Pulmonary artery endothelial cell (primary cell): ENCODE data around the gene PNPLA6. TPM values are rescaled to one million over a fixed set of nuclear protein-coding genes. Genes with fewer than 3 reads are reported as not detected.
A peak's percentile ranks its signal among the peaks of the same experiment; 100 is the strongest.
"Not testable (repeated sequence)": the region's sequence is repeated elsewhere in the genome, so short reads cannot be mapped to it uniquely, and the experiment has no call there.

Experiments used
- DNase-seq: peaks from one replicate; pipeline ENCODE4 v3.0.0-alpha.2; 2011; ENCODE audit warnings: low read depth, low spot score
- total RNA-seq: library from RNA; depleted of rRNA; stranded (reverse); fragments of >200 nt; gene quantifications from 2 replicates; pipeline ENCODE4 v1.2.3, GENCODE V29; 2014

PNPLA6 gene
- total RNA-seq, 1 donor from 2014 or later: 82.8 TPM

- DNase-seq: no peak
Observed at GRCh38 chr19:7529610-7530490, 5.7 kb upstream of the PNPLA6 start.

- no peak for DNase-seq
Observed at GRCh38 chr19:7533281-7533885, 2.1 kb upstream of the PNPLA6 start.

- DNase-seq: peak; percentile 58
Observed at GRCh38 chr19:7533925-7534480, 1.5 kb upstream of the PNPLA6 start.

DNA sequence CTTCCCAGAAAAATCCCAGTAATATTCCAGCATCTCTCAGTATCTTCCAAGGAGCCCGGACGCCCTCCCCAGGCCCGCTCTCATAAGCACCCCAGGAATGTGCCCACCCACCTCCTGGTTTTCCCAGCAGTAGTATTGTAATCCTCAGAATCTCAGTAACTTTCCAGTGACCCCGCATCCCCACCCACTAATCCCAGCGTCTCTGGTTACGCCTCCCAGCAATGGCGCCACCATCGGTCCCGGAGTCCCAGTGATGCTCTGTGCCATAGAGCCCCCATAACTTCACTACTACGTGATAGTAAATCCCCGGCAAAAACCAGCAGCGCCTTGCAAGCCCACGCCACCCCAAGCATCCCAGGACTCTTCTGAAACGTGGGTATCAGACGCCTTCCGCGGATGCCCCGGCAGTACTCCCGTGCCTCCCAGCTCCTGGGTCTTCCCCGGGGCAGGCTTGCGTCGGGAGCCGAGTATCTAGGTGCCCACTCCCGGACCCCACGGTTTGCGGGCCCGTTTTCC lies 928 bp upstream of the PNPLA6 start:
- DNase-seq: peak; percentile 73

DNA sequence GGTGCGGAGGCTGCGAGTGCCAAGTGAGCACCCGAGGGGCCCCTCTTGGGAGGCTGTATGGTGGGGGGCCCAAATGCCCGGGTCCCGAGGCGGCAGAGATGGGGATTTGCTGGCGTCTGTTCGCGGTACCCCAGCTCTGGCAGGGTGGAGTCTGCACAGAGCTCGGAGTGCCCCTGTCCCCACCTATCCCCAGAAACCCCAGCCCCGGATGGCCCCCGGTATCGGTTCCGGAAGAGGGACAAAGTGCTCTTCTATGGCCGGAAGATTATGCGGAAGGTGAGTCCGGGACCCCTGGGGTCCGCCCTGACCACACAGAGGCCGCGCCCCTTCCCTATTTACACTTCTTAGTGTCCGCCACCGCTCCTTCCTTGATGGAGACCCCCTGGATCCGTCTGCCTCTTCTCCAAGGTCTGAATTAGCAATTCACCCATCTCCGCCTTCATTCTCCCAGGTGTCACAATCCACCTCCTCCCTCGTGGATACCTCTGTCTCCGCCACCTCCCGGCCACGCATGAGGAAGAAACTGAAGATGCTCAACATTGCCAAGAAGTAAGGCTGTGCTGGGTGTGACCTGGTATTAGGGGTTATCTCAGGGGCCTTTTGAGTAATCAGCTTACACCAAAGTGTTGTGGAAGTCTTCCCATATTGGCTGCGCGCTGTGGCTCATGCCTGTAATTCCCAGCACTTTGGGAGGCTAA lies 630 bp downstream of the PNPLA6 start:
- DNase-seq: no peak

DNA sequence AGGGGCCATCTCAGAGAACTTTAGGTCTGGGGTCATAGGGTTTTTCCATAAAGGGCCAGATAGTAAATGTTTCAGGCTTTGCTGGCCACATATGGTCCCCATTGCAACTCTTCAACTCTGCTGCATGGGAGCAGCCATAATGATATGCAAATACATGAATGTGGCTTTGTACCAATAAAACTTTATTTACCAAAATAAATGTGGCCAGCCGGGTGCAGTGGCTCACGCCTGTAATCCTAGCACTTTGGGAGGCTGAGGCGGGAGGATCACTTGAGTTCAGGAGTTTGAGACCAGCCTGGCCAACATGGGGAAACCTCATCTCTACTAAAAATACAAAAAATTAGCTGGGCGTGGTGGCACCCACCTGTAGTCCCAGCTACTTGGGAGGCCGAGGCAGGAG lies 3.5 kb downstream of the PNPLA6 start:
- DNase-seq: not testable (repeated sequence)

GRCh38 chr19:7539827-7540425 lies 4.4 kb downstream of the PNPLA6 start:
- no peak for DNase-seq

DNA sequence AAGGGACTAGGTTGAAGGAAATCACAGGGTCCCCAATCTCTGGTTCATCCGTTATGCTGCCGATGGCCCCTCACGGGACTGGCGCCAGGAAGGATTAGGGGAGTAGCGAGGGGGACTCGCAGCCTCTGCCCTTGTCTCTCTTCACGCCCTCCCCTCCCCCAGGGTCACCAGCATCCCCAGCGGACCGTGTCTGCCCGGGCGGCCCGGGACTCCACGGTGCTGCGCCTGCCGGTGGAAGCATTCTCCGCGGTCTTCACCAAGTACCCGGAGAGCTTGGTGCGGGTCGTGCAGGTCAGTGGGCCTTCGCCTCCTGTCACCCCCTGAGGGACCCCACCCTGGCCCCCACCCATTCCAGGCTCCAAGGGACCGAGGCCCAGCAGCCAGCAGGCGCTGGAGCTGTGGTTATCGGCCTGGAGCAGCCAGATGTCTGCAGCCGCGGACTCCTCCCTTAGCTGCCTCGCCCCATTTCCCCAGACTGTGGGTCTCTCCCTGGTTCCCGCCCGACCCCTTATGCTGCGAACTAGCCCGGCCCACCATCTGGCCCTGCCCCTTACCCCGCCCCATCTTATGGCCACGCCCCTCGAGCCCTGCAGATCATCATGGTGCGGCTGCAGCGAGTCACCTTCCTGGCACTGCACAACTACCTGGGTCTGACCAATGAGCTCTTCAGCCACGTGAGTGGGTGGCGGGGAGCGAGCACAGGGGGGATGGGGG lies 5.4 kb downstream of the PNPLA6 start:
- DNase-seq: no peak

GRCh38 chr19:7541475-7541824 lies 5.9 kb downstream of the PNPLA6 start:
- DNase-seq: no peak

DNA sequence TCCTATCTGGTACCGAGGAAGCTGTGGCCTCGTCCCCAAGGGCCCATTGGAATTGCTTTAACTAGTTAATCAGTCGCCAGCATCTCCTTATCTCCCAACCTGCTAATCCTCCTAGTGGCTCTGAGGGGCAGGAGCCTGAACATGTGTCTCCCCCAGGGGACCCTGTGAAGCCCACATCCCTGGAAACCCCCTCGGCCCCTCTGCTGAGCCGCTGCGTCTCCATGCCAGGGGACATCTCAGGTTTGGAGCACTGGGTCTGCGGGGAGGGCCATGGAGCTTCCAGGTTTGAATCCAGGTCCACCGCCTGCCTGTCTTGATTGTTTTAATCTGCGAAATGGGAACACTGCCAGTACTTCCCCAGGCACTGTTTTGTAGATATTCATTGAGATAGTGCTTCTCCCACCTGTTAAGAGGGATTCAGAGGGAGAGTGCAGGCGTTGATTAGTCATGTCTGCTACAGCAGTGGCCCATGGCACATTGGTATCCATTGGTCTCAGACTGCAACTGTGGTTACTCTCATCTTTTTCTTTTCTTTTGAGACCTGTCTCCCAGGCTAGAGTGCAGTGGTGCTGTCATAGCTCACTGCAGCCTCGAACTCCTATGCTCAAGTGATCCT lies 6.4 kb downstream of the PNPLA6 start:
- DNase-seq: no peak

DNA sequence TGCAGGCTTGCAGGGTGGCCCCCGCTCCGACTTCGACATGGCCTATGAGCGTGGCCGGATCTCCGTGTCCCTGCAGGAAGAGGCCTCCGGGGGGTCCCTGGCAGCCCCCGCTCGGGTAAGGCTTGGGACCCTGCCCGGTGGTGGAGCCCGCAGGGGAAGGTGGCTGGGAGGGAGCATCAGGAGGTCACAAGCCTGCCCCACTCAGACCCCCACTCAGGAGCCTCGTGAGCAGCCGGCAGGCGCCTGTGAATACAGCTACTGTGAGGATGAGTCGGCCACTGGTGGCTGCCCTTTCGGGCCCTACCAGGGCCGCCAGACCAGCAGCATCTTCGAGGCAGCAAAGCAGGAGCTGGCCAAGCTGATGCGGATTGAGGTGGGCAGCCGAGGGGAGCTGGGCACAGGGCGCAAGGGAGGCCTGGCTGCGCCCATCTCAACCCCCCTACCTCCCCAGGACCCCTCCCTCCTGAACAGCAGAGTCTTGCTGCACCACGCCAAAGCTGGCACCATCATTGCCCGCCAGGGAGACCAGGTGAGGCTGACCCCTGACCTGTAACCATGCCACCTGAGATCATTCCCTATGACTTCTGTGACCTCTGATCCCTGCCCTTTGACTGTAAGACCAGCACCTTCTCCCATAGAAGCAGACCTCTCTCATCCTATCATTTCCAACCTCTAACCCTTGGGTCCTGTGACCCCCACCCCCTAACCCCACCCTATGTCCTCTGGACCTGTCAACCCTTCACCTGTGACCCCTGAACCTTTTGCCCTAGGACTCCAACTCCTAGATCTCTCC lies 7.2 kb downstream of the PNPLA6 start:
- no peak for DNase-seq

GRCh38 chr19:7544626-7545025 lies 9.1 kb downstream of the PNPLA6 start:
- no peak for DNase-seq

GRCh38 chr19:7545300-7545699 lies 9.8 kb downstream of the PNPLA6 start:
- no peak for DNase-seq

GRCh38 chr19:7545904-7546303 lies 10.4 kb downstream of the PNPLA6 start:
- no peak for DNase-seq

DNA sequence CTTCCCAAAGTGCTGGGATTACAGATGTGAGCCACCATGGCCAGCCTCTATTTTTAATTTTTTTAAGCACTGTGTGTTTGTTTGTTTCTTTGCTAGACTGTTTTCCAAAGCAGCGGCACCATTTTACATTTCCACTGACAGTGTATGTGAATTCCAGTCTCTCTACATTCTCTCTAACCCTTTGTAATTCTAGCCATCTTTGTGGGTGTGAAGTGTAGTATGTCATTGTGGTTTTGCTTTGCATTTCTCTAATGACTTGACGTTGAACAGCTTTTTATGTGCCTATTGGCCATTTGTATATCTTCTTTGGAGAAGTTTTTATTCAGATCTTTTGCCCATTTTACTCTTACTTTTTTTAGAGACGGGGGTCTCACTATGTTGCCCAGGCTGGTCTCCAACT lies 11.6 kb downstream of the PNPLA6 start:
- DNase-seq: no peak

DNA sequence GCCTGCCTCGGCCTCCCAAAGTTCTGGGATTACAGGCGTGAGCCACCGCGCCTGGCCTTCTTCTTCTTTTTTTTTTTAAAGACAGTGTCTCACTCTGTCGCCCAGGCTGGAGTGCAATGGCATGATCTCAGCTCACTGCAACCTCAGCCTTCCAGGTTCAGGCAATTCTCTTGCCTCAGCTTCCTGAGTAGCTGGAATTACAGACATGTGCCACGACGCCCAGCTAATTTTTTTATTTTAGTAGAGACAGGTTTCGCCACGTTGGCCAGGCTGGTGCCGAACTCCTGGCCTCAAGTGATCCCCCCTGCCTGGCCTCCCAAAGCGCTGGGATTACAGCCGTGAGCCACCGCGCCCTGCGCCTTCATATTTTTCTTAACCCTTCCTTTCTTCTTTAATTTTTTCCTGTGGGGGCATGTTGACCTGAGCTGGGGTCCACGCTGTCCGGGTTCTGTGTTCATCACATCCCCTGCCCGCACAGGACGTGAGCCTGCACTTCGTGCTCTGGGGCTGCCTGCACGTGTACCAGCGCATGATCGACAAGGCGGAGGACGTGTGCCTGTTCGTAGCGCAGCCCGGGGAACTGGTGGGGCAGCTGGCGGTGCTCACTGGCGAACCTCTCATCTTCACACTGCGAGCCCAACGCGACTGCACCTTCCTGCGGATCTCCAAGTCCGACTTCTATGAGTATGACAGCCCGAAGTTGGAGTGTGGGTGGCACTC lies 14.1 kb downstream of the PNPLA6 start:
- DNase-seq: no peak

DNA sequence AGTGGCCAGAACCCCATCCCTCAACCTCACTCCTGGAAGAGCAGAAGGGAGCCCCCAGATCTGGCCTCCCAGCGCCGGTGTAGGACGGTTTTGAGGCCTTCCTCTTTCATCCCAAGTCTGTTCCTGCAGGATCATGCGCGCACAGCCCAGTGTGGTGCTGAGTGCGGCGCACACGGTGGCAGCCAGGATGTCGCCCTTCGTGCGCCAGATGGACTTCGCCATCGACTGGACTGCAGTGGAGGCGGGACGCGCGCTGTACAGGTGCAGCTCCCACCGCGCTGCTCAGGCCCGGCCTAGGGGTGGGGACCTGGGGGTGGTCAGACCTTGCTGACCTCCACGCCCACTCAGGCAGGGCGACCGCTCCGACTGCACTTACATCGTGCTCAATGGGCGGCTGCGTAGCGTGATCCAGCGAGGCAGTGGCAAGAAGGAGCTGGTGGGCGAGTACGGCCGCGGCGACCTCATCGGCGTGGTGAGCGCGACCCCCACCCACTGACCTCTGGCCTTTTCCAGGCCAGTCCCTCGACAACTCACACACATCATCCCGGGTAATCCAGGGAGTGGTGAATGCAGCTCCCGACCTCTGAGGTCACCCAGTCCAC lies 14.8 kb downstream of the PNPLA6 start:
- DNase-seq: no peak

DNA sequence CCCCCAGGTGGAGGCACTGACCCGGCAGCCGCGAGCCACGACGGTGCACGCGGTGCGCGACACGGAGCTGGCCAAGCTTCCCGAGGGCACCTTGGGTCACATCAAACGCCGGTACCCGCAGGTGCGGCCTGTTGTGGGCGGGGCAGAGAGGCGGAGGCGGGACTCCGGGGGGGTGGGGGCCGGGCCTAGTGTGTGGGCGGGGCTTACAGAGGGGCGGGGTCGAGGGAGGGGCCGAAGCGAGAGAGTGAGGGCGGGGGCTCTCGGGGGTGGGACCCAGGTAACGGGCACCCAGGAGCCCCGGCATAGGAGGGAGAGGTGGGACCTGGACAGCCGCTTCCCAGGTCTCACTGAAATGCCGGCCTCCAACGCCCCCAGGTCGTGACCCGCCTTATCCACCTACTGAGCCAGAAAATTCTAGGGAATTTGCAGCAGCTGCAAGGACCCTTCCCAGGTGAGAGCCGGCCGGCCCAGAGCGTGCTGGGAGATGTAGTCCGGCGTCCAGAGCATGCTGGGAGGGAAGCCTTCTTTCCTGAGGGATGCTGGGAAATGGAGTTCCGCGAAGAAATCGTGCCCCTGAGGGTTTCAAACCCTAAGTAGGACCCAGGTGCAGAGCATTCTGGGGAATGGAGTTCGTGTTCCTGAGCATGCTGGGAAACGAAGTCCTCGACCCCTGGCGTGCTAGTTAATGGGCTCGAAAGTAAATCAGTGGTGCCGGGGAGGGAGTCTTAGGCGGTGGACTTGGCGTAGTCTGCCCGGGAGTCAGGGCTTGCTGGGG lies 15.7 kb downstream of the PNPLA6 start:
- no peak for DNase-seq
